ENCODE measurements around the gene SMURF2. TPM values are rescaled to one million over a fixed set of nuclear protein-coding genes. Genes with fewer than 3 reads are reported as not detected.
A peak's percentile ranks its signal among the peaks of the same experiment; 100 is the strongest.
"Not testable (repeated sequence)": the region's sequence is repeated elsewhere in the genome, so short reads cannot be mapped to it uniquely, and the experiment has no call there.

The SMURF2 gene
- total RNA-seq, 1 donor from 2014 or later = 11.6 TPM

GRCh38 chr17:64638552-64639203, 23.4 kb downstream of the SMURF2 start:
- ATAC-seq (no peak), DNase-seq (no peak)
- intact Hi-C loops (cut with micrococcal nuclease) = no loop called here

- intact Hi-C loops (cut with micrococcal nuclease) = no loop called here
- DNase-seq (no peak), ATAC-seq (no peak)
These were observed 26.3 kb downstream of the SMURF2 start for GRCh38 chr17:64635647-64636305.

- intact Hi-C loops (cut with micrococcal nuclease) = no loop called here
- no peak for DNase-seq
- ATAC-seq = no peak
These were observed 27.9 kb downstream of the SMURF2 start for GRCh38 chr17:64634218-64634617.

DNA sequence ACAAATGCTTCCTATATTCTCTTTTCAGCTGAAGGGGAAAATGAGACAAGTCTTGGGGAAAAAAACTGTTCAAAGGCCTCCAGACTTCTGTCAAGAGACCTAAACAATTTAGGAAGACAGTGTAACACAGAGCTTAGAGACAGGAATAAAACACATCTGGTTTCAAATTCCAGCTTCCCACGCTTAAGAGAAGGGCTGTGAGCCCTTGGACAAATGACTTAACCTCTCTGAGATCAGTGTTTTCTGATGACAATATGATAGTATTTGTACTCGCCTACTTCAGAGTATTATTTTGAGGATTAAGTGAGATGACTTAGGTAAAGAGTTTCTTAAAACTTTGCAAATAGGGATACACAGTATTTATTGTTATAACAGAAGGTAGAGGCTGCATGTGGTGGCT, 29.5 kb downstream of the SMURF2 start:
- intact Hi-C loops (cut with micrococcal nuclease) = no loop called here
- DNase-seq (no peak), ATAC-seq (no peak)

- intact Hi-C loops (cut with micrococcal nuclease) = no loop called here
- no peak for DNase-seq
- no peak for ATAC-seq
These were observed 29.9 kb downstream of the SMURF2 start for GRCh38 chr17:64632194-64632593.

DNA sequence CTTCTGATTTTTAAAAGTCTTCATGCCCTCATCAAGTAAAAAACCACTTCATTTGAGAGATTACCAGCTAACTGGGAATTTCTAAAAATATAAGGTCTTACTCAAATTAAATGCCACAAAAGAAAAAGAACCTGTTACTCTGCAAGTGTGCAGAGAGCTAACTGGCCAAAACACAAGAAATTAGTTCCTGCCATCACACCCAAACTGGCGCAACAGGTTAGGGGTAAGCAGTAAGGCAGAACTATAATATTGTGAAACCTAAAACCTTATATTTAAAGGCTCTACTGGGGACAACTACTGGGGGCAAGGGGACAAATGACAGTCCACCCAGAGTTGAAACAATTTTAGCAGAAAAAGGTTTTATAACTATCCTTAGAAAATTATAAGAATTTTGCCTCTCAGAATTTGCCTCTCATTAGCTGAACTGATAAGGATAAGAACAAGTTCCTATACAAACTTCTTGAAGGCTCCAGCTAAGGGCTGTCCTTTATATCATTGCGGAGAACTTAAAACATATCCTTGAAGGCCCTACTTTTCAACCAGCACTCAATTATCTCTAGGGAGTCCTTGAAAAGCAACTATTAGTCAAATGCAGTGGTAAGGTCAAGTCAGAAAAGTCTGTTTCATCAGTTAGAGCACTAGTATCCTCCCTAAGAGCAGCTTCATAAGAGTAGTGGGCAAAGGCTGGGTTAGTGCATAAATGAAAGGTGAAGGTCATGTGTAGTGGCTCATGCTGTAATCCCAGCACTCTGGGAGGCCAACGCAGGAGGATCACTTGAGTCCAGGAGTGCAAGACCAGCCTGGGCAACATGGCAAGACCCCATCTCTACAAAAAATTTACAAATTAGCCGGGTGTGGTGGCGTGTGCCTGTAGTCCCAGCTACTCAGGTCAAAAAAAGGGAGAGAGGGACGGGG, 31.5 kb downstream of the SMURF2 start:
- intact Hi-C loops (cut with micrococcal nuclease) = no loop called here
- DNase-seq = no peak
- no peak for ATAC-seq

GRCh38 chr17:64628641-64629040, 33.5 kb downstream of the SMURF2 start:
- DNase-seq (no peak), ATAC-seq (no peak)
- intact Hi-C loops (cut with micrococcal nuclease) = no loop called here

DNA sequence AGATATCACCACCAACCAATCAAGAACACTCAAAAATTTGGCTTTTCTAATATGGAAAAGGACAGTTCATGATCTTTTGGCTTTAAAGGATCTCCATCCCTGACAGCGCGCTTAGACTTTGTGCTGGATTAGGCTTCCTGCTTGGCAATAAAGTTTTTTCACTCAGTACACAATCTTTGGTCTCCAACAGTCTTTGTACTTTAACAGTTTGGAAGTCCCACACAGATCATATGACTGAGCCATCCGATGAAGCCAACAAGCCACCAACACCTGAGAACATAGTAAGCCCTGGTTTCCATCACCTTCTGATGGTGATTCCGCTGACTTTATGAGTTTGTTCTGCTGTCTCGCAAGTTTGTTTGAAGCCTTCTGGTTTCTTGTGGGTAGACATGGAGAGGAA, 34.3 kb downstream of the SMURF2 start:
- DNase-seq (no peak), ATAC-seq (no peak)
- intact Hi-C loops (cut with micrococcal nuclease) = no loop called here

GRCh38 chr17:64626827-64627226, 35.3 kb downstream of the SMURF2 start:
- intact Hi-C loops (cut with micrococcal nuclease) = no loop called here
- no peak for DNase-seq
- no peak for ATAC-seq

DNA sequence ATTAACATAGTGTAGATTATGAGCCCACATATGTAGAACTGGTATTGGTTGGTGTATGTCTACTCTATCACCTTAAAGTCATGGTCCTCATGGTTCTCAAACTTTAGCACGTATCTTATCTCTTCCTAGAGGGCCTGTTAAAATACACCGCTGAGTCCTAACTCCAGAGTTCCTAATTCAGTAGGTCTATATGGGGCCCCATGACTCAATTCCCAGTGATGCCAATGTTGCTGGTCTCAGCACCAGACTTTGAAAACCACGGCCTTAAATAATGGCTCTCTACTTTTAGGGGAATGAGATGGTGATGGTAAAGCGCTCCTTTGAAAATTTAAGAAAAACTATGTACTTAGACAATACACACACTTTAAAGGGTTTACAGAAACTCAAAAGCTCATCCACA, 36.6 kb downstream of the SMURF2 start:
- peak; percentile 41 for ATAC-seq
- intact Hi-C loops (cut with micrococcal nuclease) = no loop called here
- DNase-seq = no peak

- DNase-seq (no peak), ATAC-seq (peak; percentile 17)
- intact Hi-C loops (cut with micrococcal nuclease) = no loop called here
These were observed 39.0 kb downstream of the SMURF2 start for GRCh38 chr17:64622931-64623654.

- intact Hi-C loops (cut with micrococcal nuclease) = no loop called here
- DNase-seq (no peak), ATAC-seq (no peak)
These were observed 40.3 kb downstream of the SMURF2 start for GRCh38 chr17:64621772-64622171.

GRCh38 chr17:64618848-64619247, 43.3 kb downstream of the SMURF2 start:
- intact Hi-C loops (cut with micrococcal nuclease) = no loop called here
- DNase-seq = no peak
- ATAC-seq = no peak

- ATAC-seq (no peak), DNase-seq (no peak)
- intact Hi-C loops (cut with micrococcal nuclease) = no loop called here
These were observed 44.9 kb downstream of the SMURF2 start for GRCh38 chr17:64617125-64617780.

DNA sequence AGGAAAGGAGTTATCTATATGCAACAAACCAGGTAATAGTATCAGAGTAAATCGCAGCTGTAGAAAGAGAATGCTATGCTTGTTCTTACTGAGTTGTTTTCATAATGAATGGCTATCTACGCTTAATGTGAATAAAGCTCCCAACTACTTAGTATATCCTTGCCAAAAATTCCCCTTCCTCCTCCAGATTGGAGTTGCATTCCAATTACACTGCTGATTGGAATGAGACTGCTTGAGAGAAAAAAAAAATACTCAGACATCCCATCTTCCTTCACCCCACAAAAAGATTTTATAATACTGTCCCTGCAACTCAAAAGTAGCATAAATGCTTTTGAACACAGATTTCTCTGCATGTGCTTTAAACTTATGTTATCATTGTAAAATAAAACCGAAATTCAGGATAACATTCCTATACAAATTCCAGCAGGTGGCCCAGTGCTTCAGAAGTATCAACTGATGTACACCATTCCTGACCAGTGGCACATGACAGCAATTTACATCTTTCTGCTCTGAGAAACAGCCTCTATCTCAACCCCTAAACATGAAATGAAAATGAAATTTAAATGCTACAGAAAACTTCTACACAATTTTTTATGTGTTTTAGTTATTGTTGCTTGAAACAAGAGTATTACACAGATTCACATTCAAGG, 47.0 kb downstream of the SMURF2 start:
- intact Hi-C loops (cut with micrococcal nuclease) = no loop called here
- DNase-seq (no peak), ATAC-seq (peak; percentile 25)

DNA sequence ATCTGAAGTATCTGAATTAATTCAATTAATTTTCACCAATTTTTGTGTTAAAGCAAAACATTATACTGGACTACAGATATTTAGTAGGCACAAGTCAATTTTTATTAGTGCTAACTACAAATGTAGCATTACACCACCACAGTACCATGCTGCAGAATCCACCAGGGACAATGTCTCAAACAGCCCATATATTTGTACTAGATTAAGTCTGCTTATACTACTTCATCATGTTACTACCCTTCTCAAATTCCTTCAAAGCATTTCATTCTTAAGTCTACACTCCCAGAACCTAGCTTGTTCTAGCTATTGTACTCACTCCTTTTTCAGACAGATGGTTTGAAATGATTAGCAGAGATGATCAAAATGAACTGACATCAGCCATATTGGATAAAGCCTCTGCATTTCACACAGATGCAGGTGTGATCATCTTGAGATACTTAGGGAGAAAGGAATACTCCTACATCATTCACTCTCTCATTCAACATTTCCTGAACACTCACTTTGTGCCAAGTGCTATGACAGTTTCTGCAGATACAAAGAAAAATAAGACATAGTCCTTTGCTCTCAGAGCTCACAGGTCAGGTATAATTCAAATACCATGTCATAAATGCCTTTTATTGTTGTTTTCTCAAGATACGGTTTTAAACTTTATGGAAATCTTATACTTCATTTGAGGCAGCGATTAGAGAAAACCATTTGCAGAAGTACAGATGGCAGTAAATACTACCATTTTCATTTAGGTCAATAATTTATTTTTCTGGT, 47.7 kb downstream of the SMURF2 start:
- intact Hi-C loops (cut with micrococcal nuclease) = no loop called here
- DNase-seq (no peak), ATAC-seq (no peak)

DNA sequence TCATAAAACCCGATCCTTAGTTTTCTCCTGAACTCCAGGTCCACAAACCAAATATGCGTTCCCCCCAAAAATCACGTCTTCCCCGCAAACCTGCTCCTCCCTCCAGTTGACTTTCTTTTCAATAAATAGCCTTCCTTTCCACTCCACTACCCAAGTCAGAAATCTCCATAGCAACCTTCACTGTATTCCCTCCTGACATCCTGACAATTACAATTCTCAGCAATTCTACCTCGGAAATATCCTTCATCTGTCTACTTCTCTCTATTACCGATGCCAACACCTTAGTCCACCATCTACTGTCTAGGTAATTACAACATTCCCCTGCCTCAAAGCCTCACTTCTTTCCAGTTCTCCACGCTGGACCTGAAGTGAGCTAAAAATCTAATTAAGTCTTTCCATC, 50.7 kb downstream of the SMURF2 start:
- DNase-seq (no peak), ATAC-seq (no peak)
- intact Hi-C loops (cut with micrococcal nuclease) = no loop called here

GRCh38 chr17:64610244-64610643, 51.9 kb downstream of the SMURF2 start:
- DNase-seq; ATAC-seq; intact Hi-C loops (cut with micrococcal nuclease): not testable (repeated sequence)

Measured in left ventricle myocardium superior (tissue), 1 donor.